HFF-Myc (cell line): Measurements from ENCODE around the gene SAMD13.

Experiments
- DNase-seq: peaks from one replicate; pipeline ENCODE4 v3.0.0-alpha.2; 2011; ENCODE audit warnings: low read depth; ENCODE audit errors: extremely low read depth
- H3K4me3 ChIP-seq: replicated peaks from 2 replicates; pipeline ENCODE4 v1.5.1; 2011; ENCODE audit warnings: low read depth, mild to moderate bottlenecking, control low read depth, low read length
- CTCF ChIP-seq: IDR thresholded peaks from 2 replicates; pipeline ENCODE4 v1.5.1; 2012; ENCODE audit warnings: mild to moderate bottlenecking, low read depth, low read length, control low read depth; ENCODE audit errors: missing control alignments

Gene SAMD13

GRCh38 chr1:84330125-84330984, 28.8 kb downstream of the SAMD13 start:
- DNase-seq, result no peak
- no peak for TF ChIP-seq CTCF
- no peak overlapping the region for H3K4me3 ChIP-seq

GRCh38 chr1:84339503-84339902, 38.0 kb downstream of the SAMD13 start:
- DNase-seq, result no peak
- TF ChIP-seq CTCF, result no peak
- no peak overlapping the region for H3K4me3 ChIP-seq

- H3K4me3 ChIP-seq, result no peak overlapping the region
- no peak for DNase-seq
- no peak for TF ChIP-seq CTCF
Measured at GRCh38 chr1:84344286-84344685, 42.8 kb downstream of the SAMD13 start.

- no peak for TF ChIP-seq CTCF
- no peak for DNase-seq
- no peak overlapping the region for H3K4me3 ChIP-seq
Measured at GRCh38 chr1:84345220-84345619, 43.7 kb downstream of the SAMD13 start.

- no peak for DNase-seq
- no peak for TF ChIP-seq CTCF
- no peak overlapping the region for H3K4me3 ChIP-seq
Measured at GRCh38 chr1:84347271-84347931, 45.9 kb downstream of the SAMD13 start.

- TF ChIP-seq CTCF, result no peak
- no peak for DNase-seq
- H3K4me3 ChIP-seq, result no peak overlapping the region
Measured at GRCh38 chr1:84347932-84348555, 46.5 kb downstream of the SAMD13 start.
